ENCODE results near the gene ADRA2B.

Gene ADRA2B

DNA sequence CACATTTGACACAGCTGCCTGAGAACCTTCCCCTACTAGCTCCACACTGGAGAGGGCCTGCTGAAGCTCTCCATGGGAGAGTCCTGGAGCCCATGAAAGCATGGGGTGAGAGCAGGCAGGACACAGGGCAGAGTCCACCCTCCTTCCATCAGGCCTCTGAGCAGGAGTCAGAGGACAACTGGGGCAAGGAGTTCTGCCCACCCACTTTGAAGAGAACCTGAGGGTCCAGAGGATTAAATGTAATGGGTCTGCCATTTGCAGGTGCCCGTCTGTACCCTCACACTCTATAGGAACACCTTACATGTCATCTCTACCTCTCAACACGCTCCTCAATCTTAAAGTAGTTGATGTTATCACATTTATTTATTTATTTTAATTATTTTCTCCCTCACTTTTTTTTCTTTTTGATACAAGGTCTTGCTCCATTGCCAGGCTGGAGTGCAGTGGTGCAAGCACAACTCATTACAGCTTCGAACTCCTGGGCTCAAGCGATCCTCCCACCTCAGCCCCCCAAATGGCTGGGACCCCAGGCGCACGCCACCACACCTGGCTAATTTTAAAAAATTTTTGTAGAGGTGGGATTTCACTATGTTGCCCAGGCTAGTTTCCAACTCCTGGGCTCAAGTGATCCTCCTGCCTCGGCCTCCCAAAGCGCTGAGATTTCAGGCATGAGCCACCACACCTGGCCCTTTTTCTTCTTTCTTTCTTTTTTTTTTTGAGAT is 10.2 kb downstream of the ADRA2B start:
- Histone ChIP-seq H3K4me1 (ENCODE audit: control insufficient read depth, insufficient read depth, low read depth, low read length) (peaks cover 10% of the 10 kb centered on the region), H3K36me3 (ENCODE audit: control insufficient read depth in 1 of 2, insufficient read depth in 2 of 2, low read depth in 1 of 2, low read length in 2 of 2) (no peaks in the 10 kb centered on the region), H2BK120ac (ENCODE audit: low read depth, low read length) (no peak overlapping the region), H2AK5ac (ENCODE audit: low read length, severe bottlenecking) (no peak overlapping the region), H3K4me3 (ENCODE audit: insufficient read depth in 1 of 2, low read depth in 1 of 2, low read length in 2 of 2) (no peak overlapping the region), H3K9me3 (ENCODE audit: control insufficient read depth, low read length) (peaks cover 12% of the 10 kb centered on the region), H4K91ac (ENCODE audit: low read length) (no peak overlapping the region), H3K79me1 (replicated peaks; ENCODE audit: low read length, poor library complexity, severe bottlenecking) (no peaks in the 10 kb centered on the region), H2AFZ (ENCODE audit: low read depth, low read length) (no peak overlapping the region), H3K27ac (ENCODE audit: low read length, poor library complexity, severe bottlenecking) (no peak overlapping the region), H3K14ac (ENCODE audit: low read length in 2 of 2) (no peak overlapping the region), H3K4ac (ENCODE audit: low read depth in 1 of 2, low read length in 2 of 2) (no peak overlapping the region), H2BK5ac (ENCODE audit: low read depth, low read length, poor library complexity, severe bottlenecking) (no peak overlapping the region), H4K8ac (ENCODE audit: low read length) (no peak overlapping the region), H2BK12ac (ENCODE audit: low read length in 2 of 2) (no peak overlapping the region), H3K9ac (ENCODE audit: low read length) (no peak overlapping the region), H3K27me3 (ENCODE audit: control insufficient read depth in 1 of 2, insufficient read depth in 1 of 2, low read length in 2 of 2) (peaks cover 45 to 47% of the 10 kb centered on the region in 2 experiments), H3K18ac (ENCODE audit: low read depth in 1 of 2, low read length in 2 of 2) (no peak overlapping the region), H3K23ac (ENCODE audit: low read length in 2 of 2) (no peak overlapping the region), H2BK15ac (ENCODE audit: low read depth, poor library complexity, severe bottlenecking) (no peak overlapping the region), H3K4me2 (ENCODE audit: low read length, poor library complexity, severe bottlenecking) (no peak overlapping the region)
- WGBS = 100% methylated on average over 6 of the region's 8 CpGs
- no peak for DNase-seq

GRCh38 chr2:96105152-96105915 is 11.0 kb downstream of the ADRA2B start:
- no peak overlapping the region for H4K8ac ChIP-seq (ENCODE audit: low read length)
- H3K4me2 ChIP-seq (ENCODE audit: low read length, poor library complexity, severe bottlenecking) = no peak overlapping the region
- H2BK12ac ChIP-seq (ENCODE audit: low read length in 2 of 2) = no peak overlapping the region
- H3K9ac ChIP-seq (ENCODE audit: low read length) = no peak overlapping the region
- no peak overlapping the region for H2BK120ac ChIP-seq (ENCODE audit: low read depth, low read length)
- WGBS = 57% methylated on average over 3 of the region's 3 CpGs
- H2BK15ac ChIP-seq (ENCODE audit: low read depth, poor library complexity, severe bottlenecking) = no peak overlapping the region
- H3K4me3 ChIP-seq (ENCODE audit: insufficient read depth in 1 of 2, low read depth in 1 of 2, low read length in 2 of 2) = no peak overlapping the region
- peaks cover 10% of the 10 kb centered on the region for H3K4me1 ChIP-seq (ENCODE audit: control insufficient read depth, insufficient read depth, low read depth, low read length)
- H2AFZ ChIP-seq (ENCODE audit: low read depth, low read length) = no peak overlapping the region
- H2AK5ac ChIP-seq (ENCODE audit: low read length, severe bottlenecking) = no peak overlapping the region
- H4K91ac ChIP-seq (ENCODE audit: low read length) = no peak overlapping the region
- H3K79me1 ChIP-seq (replicated peaks; ENCODE audit: low read length, poor library complexity, severe bottlenecking) = no peaks in the 10 kb centered on the region
- no peak overlapping the region for H3K14ac ChIP-seq (ENCODE audit: low read length in 2 of 2)
- H3K36me3 ChIP-seq (ENCODE audit: control insufficient read depth in 1 of 2, insufficient read depth in 2 of 2, low read depth in 1 of 2, low read length in 2 of 2) = no peaks in the 10 kb centered on the region
- no peak overlapping the region for H3K23ac ChIP-seq (ENCODE audit: low read length in 2 of 2)
- H2BK5ac ChIP-seq (ENCODE audit: low read depth, low read length, poor library complexity, severe bottlenecking) = no peak overlapping the region
- H3K27me3 ChIP-seq (ENCODE audit: control insufficient read depth in 1 of 2, insufficient read depth in 1 of 2, low read length in 2 of 2) = peaks cover 38 to 40% of the 10 kb centered on the region in 2 experiments
- H3K9me3 ChIP-seq (ENCODE audit: control insufficient read depth, low read length) = peaks cover 12% of the 10 kb centered on the region
- no peak overlapping the region for H3K4ac ChIP-seq (ENCODE audit: low read depth in 1 of 2, low read length in 2 of 2)
- DNase-seq = no peak
- H3K18ac ChIP-seq (ENCODE audit: low read depth in 1 of 2, low read length in 2 of 2) = no peak overlapping the region
- no peak overlapping the region for H3K27ac ChIP-seq (ENCODE audit: low read length, poor library complexity, severe bottlenecking)

GRCh38 chr2:96104487-96104861 is 11.9 kb downstream of the ADRA2B start:
- Histone ChIP-seq H4K91ac (ENCODE audit: low read length) (no peak overlapping the region), H2AK5ac (ENCODE audit: low read length, severe bottlenecking) (no peak overlapping the region), H3K27me3 (ENCODE audit: control insufficient read depth in 1 of 2, insufficient read depth in 1 of 2, low read length in 2 of 2) (peaks cover 31% of the 10 kb centered on the region in 2 experiments), H3K4me2 (ENCODE audit: low read length, poor library complexity, severe bottlenecking) (no peak overlapping the region), H2BK15ac (ENCODE audit: low read depth, poor library complexity, severe bottlenecking) (no peak overlapping the region), H3K23ac (ENCODE audit: low read length in 2 of 2) (no peak overlapping the region), H3K9ac (ENCODE audit: low read length) (no peak overlapping the region), H3K14ac (ENCODE audit: low read length in 2 of 2) (no peak overlapping the region), H2BK5ac (ENCODE audit: low read depth, low read length, poor library complexity, severe bottlenecking) (no peak overlapping the region), H2BK120ac (ENCODE audit: low read depth, low read length) (no peak overlapping the region), H3K4me1 (ENCODE audit: control insufficient read depth, insufficient read depth, low read depth, low read length) (peaks cover 10% of the 10 kb centered on the region), H3K36me3 (ENCODE audit: control insufficient read depth in 1 of 2, insufficient read depth in 2 of 2, low read depth in 1 of 2, low read length in 2 of 2) (no peaks in the 10 kb centered on the region), H2BK12ac (ENCODE audit: low read length in 2 of 2) (no peak overlapping the region), H3K27ac (ENCODE audit: low read length, poor library complexity, severe bottlenecking) (no peak overlapping the region), H3K79me1 (replicated peaks; ENCODE audit: low read length, poor library complexity, severe bottlenecking) (no peaks in the 10 kb centered on the region), H3K4ac (ENCODE audit: low read depth in 1 of 2, low read length in 2 of 2) (no peak overlapping the region), H3K4me3 (ENCODE audit: insufficient read depth in 1 of 2, low read depth in 1 of 2, low read length in 2 of 2) (no peak overlapping the region), H4K8ac (ENCODE audit: low read length) (no peak overlapping the region), H2AFZ (ENCODE audit: low read depth, low read length) (no peak overlapping the region), H3K9me3 (ENCODE audit: control insufficient read depth, low read length) (peaks cover 12% of the 10 kb centered on the region), H3K18ac (ENCODE audit: low read depth in 1 of 2, low read length in 2 of 2) (no peak overlapping the region)
- no peak for DNase-seq
- 88% methylated on average over 6 of the region's 6 CpGs for WGBS

GRCh38 chr2:96103761-96104486 is 12.4 kb downstream of the ADRA2B start:
- H3K23ac ChIP-seq (ENCODE audit: low read length in 2 of 2) = no peak overlapping the region
- no peak overlapping the region for H3K27ac ChIP-seq (ENCODE audit: low read length, poor library complexity, severe bottlenecking)
- no peak overlapping the region for H3K4me2 ChIP-seq (ENCODE audit: low read length, poor library complexity, severe bottlenecking)
- no peak overlapping the region for H2AK5ac ChIP-seq (ENCODE audit: low read length, severe bottlenecking)
- no peak overlapping the region for H2BK120ac ChIP-seq (ENCODE audit: low read depth, low read length)
- H2BK15ac ChIP-seq (ENCODE audit: low read depth, poor library complexity, severe bottlenecking) = no peak overlapping the region
- H2BK12ac ChIP-seq (ENCODE audit: low read length in 2 of 2) = no peak overlapping the region
- H3K9ac ChIP-seq (ENCODE audit: low read length) = no peak overlapping the region
- no peak overlapping the region for H2AFZ ChIP-seq (ENCODE audit: low read depth, low read length)
- H3K4me3 ChIP-seq (ENCODE audit: insufficient read depth in 1 of 2, low read depth in 1 of 2, low read length in 2 of 2) = no peak overlapping the region
- H3K4me1 ChIP-seq (ENCODE audit: control insufficient read depth, insufficient read depth, low read depth, low read length) = peaks cover 5% of the 10 kb centered on the region
- peaks cover 12% of the 10 kb centered on the region for H3K9me3 ChIP-seq (ENCODE audit: control insufficient read depth, low read length)
- H4K8ac ChIP-seq (ENCODE audit: low read length) = no peak overlapping the region
- no peaks in the 10 kb centered on the region for H3K36me3 ChIP-seq (ENCODE audit: control insufficient read depth in 1 of 2, insufficient read depth in 2 of 2, low read depth in 1 of 2, low read length in 2 of 2)
- no peak overlapping the region for H3K4ac ChIP-seq (ENCODE audit: low read depth in 1 of 2, low read length in 2 of 2)
- H3K18ac ChIP-seq (ENCODE audit: low read depth in 1 of 2, low read length in 2 of 2) = no peak overlapping the region
- H3K79me1 ChIP-seq (replicated peaks; ENCODE audit: low read length, poor library complexity, severe bottlenecking) = no peaks in the 10 kb centered on the region
- H2BK5ac ChIP-seq (ENCODE audit: low read depth, low read length, poor library complexity, severe bottlenecking) = no peak overlapping the region
- DNase-seq = no peak
- H3K14ac ChIP-seq (ENCODE audit: low read length in 2 of 2) = no peak overlapping the region
- no peak overlapping the region for H4K91ac ChIP-seq (ENCODE audit: low read length)
- peaks cover 26 to 29% of the 10 kb centered on the region in 2 experiments for H3K27me3 ChIP-seq (ENCODE audit: control insufficient read depth in 1 of 2, insufficient read depth in 1 of 2, low read length in 2 of 2)
- WGBS = 40% methylated on average over 6 of the region's 6 CpGs
